HepG2 (cell line): Measurements from ENCODE around the gene IFNA7.

Experiments
- ATF1 ChIP-seq: IDR thresholded peaks from 2 replicates; pipeline ENCODE4 v1.6.1; 2016; ENCODE audit warnings: mild to moderate bottlenecking, control low read depth
- ATF3 ChIP-seq: sonication (generic); formaldehyde crosslinking; IDR thresholded peaks from 2 replicates; pipeline ENCODE4 v1.4.0; 2020; ENCODE audit warnings: missing genetic modification reagents
- BRCA1 ChIP-seq: sonication (generic); formaldehyde crosslinking; IDR thresholded peaks from 2 replicates; pipeline ENCODE4 v1.4.0; 2020; ENCODE audit warnings: missing genetic modification reagents
- FOXA1 ChIP-seq, 2 experiments: fragments of 450-650 bp in 1 of 2; sonication (generic) in 1 of 2; formaldehyde crosslinking in 1 of 2; IDR thresholded peaks; 2 replicates each; pipeline versions ENCODE4 v1.4.0 to v1.6.1; 2016 to 2020; ENCODE audit warnings: missing genetic modification reagents in 1 of 2
- KLF9 ChIP-seq: IDR thresholded peaks from 2 replicates; pipeline ENCODE4 v1.6.1; 2016; ENCODE audit warnings: low read depth
- SIN3A ChIP-seq: IDR thresholded peaks from 2 replicates; pipeline ENCODE4 v1.6.1; 2011; ENCODE audit warnings: low read depth, mild to moderate bottlenecking, control low read depth, low read length, borderline replicate concordance
- ZFP41 ChIP-seq: sonication (generic); formaldehyde crosslinking; IDR thresholded peaks from 2 replicates; pipeline ENCODE4 v1.4.0; 2020; ENCODE audit warnings: mild to moderate bottlenecking, missing genetic modification reagents, borderline replicate concordance
- ZFY ChIP-seq: sonication (generic); formaldehyde crosslinking; IDR thresholded peaks from 2 replicates; pipeline ENCODE4 v1.4.0; 2020; ENCODE audit warnings: missing genetic modification reagents
- ZNF639 ChIP-seq: conservative IDR thresholded peaks from 2 replicates; pipeline ENCODE4 v1.6.1; 2018; ENCODE audit warnings: missing genetic modification reagents

GRCh38 chr9:21172156-21172555 lies 29.8 kb downstream of the IFNA7 start:
- TF ChIP-seq BRCA1 (CRISPR knock-in tag) (no peak), ATF1 (CRISPR knock-in tag) (no peak), ZNF639 (CRISPR knock-in tag) (no peak), KLF9 (CRISPR knock-in tag) (no peak), FOXA1 (IDR thresholded peaks at IDR 0.05) (no peak), FOXA1 (CRISPR knock-in tag; IDR thresholded peaks at IDR 0.05) (no peak), ZFP41 (CRISPR knock-in tag) (no peak), ZFY (CRISPR knock-in tag) (no peak), ATF3 (CRISPR knock-in tag) (no peak), SIN3A (no peak)
